Measurements from ENCODE around the gene E2F4.

E2F4 gene

GRCh38 chr16:67176662-67177061, 15.3 kb upstream of the E2F4 start:
- DNase-seq (ENCODE audit: low read depth): no peak
- no peak overlapping the region for H3K4me3 ChIP-seq (ENCODE audit: low read length)
- no peak for TF ChIP-seq CTCF (IDR thresholded peaks at IDR 0.05; ENCODE audit: insufficient read depth, low read depth, low read length, missing control alignments)

- peak; percentile 22 for TF ChIP-seq CTCF (IDR thresholded peaks at IDR 0.05; ENCODE audit: insufficient read depth, low read depth, low read length, missing control alignments)
- peak overlapping the region; percentile 38 for H3K4me3 ChIP-seq (ENCODE audit: low read length)
- DNase-seq (ENCODE audit: low read depth): peak; percentile 97
Observed at GRCh38 chr16:67177743-67178699, 13.9 kb upstream of the E2F4 start.

- no peak for DNase-seq (ENCODE audit: low read depth)
- no peak overlapping the region for H3K4me3 ChIP-seq (ENCODE audit: low read length)
- TF ChIP-seq CTCF (IDR thresholded peaks at IDR 0.05; ENCODE audit: insufficient read depth, low read depth, low read length, missing control alignments): peak; percentile 11
Observed at GRCh38 chr16:67179421-67180080, 12.4 kb upstream of the E2F4 start.

GRCh38 chr16:67180166-67180565, 11.8 kb upstream of the E2F4 start:
- no peak overlapping the region for H3K4me3 ChIP-seq (ENCODE audit: low read length)
- TF ChIP-seq CTCF (IDR thresholded peaks at IDR 0.05; ENCODE audit: insufficient read depth, low read depth, low read length, missing control alignments): no peak
- no peak for DNase-seq (ENCODE audit: low read depth)

GRCh38 chr16:67181346-67181745, 10.6 kb upstream of the E2F4 start:
- no peak for TF ChIP-seq CTCF (IDR thresholded peaks at IDR 0.05; ENCODE audit: insufficient read depth, low read depth, low read length, missing control alignments)
- H3K4me3 ChIP-seq (ENCODE audit: low read length): no peak overlapping the region
- DNase-seq (ENCODE audit: low read depth): peak; percentile 47

- TF ChIP-seq CTCF (IDR thresholded peaks at IDR 0.05; ENCODE audit: insufficient read depth, low read depth, low read length, missing control alignments): no peak
- DNase-seq (ENCODE audit: low read depth): no peak
- no peak overlapping the region for H3K4me3 ChIP-seq (ENCODE audit: low read length)
Observed at GRCh38 chr16:67182288-67182687, 9.7 kb upstream of the E2F4 start.
